ENCODE results near the gene PPP1R12B. TPM values are rescaled to one million over a fixed set of nuclear protein-coding genes. Genes with fewer than 3 reads are reported as not detected.
"Not testable (repeated sequence)": the region's sequence is repeated elsewhere in the genome, so short reads cannot be mapped to it uniquely, and the experiment has no call there.

PPP1R12B gene
- total RNA-seq, 1 donor from 2014 or later = 21.8 TPM

DNA sequence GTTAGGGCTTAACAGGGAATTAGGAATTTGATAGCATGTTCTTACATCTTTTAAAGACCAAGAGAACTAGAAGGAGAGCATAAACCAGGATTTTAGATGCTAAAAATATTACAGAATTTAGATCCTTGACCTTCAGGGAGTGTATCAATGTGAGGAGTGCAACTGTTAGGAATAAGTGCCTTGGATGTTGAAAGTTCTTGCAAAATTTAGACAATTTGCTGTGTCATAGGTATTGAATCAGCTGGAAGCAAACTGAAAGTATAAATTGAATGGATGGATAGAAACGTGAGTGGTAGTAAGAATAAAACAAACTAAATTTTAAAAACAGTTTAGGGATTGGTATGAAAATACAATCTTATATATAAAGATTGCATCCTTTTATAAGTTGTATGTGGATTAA, 27.7 kb downstream of the PPP1R12B start:
- peaks cover 2% of the 10 kb centered on the region for H3K9me3 Mint-ChIP-seq
- H3K4me1 Mint-ChIP-seq = no peaks in the 10 kb centered on the region
- Histone ChIP-seq H2AFZ (replicated peaks) (no peak overlapping the region), H3K27me3 (no peaks in the 10 kb centered on the region), H3F3A (ENCODE audit: low read depth) (no peaks in the 10 kb centered on the region), H4K20me1 (ENCODE audit: low read depth) (no peaks in the 10 kb centered on the region), H3K4me1 (no peaks in the 10 kb centered on the region), H3K27ac (no peak overlapping the region), H3K9ac (no peak overlapping the region), H3K4me2 (no peak overlapping the region), H3K4me3 (no peak overlapping the region), H3K79me2 (ENCODE audit: low read depth) (no peaks in the 10 kb centered on the region), H3K36me3 (no peaks in the 10 kb centered on the region), H3K9me3 (ENCODE audit: low read depth) (no peaks in the 10 kb centered on the region)
- H3K27me3 Mint-ChIP-seq (ENCODE audit: insufficient read depth, low read depth) = no peaks in the 10 kb centered on the region
- TF ChIP-seq, protein P1, sequence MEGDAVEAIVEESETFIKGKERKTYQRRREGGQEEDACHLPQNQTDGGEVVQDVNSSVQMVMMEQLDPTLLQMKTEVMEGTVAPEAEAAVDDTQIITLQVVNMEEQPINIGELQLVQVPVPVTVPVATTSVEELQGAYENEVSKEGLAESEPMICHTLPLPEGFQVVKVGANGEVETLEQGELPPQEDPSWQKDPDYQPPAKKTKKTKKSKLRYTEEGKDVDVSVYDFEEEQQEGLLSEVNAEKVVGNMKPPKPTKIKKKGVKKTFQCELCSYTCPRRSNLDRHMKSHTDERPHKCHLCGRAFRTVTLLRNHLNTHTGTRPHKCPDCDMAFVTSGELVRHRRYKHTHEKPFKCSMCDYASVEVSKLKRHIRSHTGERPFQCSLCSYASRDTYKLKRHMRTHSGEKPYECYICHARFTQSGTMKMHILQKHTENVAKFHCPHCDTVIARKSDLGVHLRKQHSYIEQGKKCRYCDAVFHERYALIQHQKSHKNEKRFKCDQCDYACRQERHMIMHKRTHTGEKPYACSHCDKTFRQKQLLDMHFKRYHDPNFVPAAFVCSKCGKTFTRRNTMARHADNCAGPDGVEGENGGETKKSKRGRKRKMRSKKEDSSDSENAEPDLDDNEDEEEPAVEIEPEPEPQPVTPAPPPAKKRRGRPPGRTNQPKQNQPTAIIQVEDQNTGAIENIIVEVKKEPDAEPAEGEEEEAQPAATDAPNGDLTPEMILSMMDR (IDR thresholded peaks at IDR 0.05) = no peak
- H3K27ac Mint-ChIP-seq = no peak overlapping the region
- peaks cover 6% of the 10 kb centered on the region for H3K36me3 Mint-ChIP-seq
- H3K4me3 Mint-ChIP-seq = no peak overlapping the region
- DNase-seq (ENCODE audit: low spot score) = no peak

DNA sequence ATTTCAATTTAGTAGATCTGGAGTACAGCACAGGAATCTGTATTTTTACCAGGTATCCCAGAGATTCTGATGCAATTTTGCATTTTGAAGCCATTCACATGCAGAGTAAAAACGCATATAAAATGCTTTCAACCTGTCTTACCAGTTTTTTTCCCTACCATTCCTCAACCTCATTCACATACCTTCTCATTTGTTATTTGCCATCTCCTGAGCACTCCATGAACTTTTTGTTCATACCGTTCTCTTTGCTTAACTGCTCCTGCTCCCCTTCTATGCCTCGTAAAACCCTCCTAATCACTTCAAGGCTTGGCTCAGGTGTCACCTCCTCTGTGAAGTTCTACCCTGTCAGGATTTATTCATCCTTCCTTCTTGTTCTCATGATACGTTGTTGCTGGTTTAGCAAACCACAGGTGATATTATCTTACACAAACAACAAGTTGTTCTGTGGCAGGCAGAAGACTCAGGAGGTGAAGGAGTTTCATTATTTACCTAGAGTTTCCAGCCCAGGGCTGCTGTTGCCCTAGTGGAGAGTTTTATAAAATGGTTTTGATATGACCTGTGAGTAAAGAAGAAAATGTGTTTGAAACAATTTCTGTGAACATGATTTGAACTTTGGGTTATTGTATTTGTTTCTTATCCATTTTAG, 31.5 kb downstream of the PPP1R12B start:
- not testable (repeated sequence) for H3F3A ChIP-seq (ENCODE audit: low read depth); H3K4me3 Mint-ChIP-seq; H3K9ac ChIP-seq; H3K4me3 ChIP-seq; H3K36me3 ChIP-seq; H3K36me3 Mint-ChIP-seq; H3K79me2 ChIP-seq (ENCODE audit: low read depth); H3K4me1 Mint-ChIP-seq; H4K20me1 ChIP-seq (ENCODE audit: low read depth); H3K27me3 Mint-ChIP-seq (ENCODE audit: insufficient read depth, low read depth); DNase-seq (ENCODE audit: low spot score); H3K4me2 ChIP-seq; H3K4me1 ChIP-seq; H3K27ac ChIP-seq; H3K27ac Mint-ChIP-seq; H3K9me3 Mint-ChIP-seq; H3K27me3 ChIP-seq; H2AFZ ChIP-seq (replicated peaks); H3K9me3 ChIP-seq (ENCODE audit: low read depth)
- TF ChIP-seq, protein P1 (IDR thresholded peaks at IDR 0.05) = peak; percentile 13

DNA sequence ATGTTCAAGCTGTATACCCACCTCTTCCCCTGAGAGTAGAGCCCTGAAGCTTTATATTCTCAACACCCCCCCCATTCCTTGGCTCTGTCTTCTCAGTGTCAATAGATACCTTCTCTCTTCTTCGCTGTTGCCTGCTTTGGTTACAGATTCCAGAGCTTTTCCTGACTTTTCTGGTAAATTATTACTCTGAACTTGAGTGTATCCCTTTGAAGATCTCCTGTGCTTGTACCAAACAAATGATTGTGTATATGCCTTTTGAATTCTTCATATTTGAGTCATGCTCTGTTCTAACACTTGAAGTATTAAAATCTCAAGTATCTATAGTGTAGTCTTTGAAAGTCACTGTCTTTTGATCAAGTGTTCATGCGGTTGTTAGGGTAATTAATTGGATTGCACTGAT, 32.0 kb downstream of the PPP1R12B start:
- H3K4me2 ChIP-seq; H3K27ac ChIP-seq; H3K27me3 ChIP-seq; H3K4me3 Mint-ChIP-seq; H3K79me2 ChIP-seq (ENCODE audit: low read depth); H3K27me3 Mint-ChIP-seq (ENCODE audit: insufficient read depth, low read depth); H3K4me1 Mint-ChIP-seq; H3K36me3 Mint-ChIP-seq; H3F3A ChIP-seq (ENCODE audit: low read depth); H3K4me1 ChIP-seq; H2AFZ ChIP-seq (replicated peaks); H3K9me3 ChIP-seq (ENCODE audit: low read depth); H3K36me3 ChIP-seq; H4K20me1 ChIP-seq (ENCODE audit: low read depth); H3K9me3 Mint-ChIP-seq; H3K9ac ChIP-seq; H3K4me3 ChIP-seq; DNase-seq (ENCODE audit: low spot score); H3K27ac Mint-ChIP-seq: not testable (repeated sequence)

DNA sequence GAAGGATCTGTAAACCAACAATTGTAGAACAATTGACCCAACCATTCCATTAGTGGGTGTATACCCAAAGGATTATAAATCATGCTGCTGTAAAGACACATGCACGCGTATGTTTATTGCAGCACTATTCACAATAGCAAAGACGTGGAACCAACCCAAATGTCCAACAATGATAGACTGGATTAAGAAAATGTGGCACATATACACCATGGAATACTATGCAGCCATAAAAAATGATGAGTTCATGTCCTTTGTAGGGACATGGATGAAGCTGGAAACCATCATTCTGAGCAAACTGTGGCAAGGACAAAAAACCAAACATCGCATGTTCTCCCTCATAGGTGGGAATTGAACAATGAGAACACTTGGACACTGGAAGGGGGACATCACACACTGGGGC, 33.4 kb downstream of the PPP1R12B start:
- not testable (repeated sequence) for H3K4me1 ChIP-seq; H3K27me3 Mint-ChIP-seq (ENCODE audit: insufficient read depth, low read depth); H3K9ac ChIP-seq; H3K4me3 ChIP-seq; H3K4me1 Mint-ChIP-seq; H3K27ac ChIP-seq; H3K4me2 ChIP-seq; H2AFZ ChIP-seq (replicated peaks); H3K9me3 ChIP-seq (ENCODE audit: low read depth); H3K27ac Mint-ChIP-seq; DNase-seq (ENCODE audit: low spot score); H3K27me3 ChIP-seq; H3K36me3 ChIP-seq; H3K79me2 ChIP-seq (ENCODE audit: low read depth); H3F3A ChIP-seq (ENCODE audit: low read depth); H3K9me3 Mint-ChIP-seq; H4K20me1 ChIP-seq (ENCODE audit: low read depth); H3K4me3 Mint-ChIP-seq; H3K36me3 Mint-ChIP-seq

DNA sequence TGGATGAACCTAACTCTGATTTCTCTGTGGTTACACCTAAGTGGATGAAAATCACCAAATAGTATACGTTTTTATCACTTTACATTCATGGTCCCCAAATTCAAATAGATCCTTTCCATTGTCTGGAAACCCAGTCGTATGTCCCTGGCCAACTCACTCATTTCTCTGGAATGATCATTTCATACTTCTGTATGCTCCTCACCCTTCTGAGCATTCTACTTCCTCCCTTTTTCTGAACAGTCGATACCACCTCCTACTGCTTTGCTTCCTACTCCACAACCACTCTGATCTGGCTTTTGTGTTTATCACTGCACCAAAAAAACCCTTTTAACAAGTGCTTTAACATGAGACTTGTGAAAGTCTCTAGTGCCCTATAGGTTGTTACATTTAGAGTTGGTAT, 47.3 kb downstream of the PPP1R12B start:
- H3K4me3 ChIP-seq; H3K4me1 Mint-ChIP-seq; H3K4me2 ChIP-seq; H2AFZ ChIP-seq (replicated peaks); H3K36me3 Mint-ChIP-seq; H3K9me3 ChIP-seq (ENCODE audit: low read depth); H3K27me3 Mint-ChIP-seq (ENCODE audit: insufficient read depth, low read depth); H3K27ac Mint-ChIP-seq; H3K4me1 ChIP-seq; H3K79me2 ChIP-seq (ENCODE audit: low read depth); H3K27me3 ChIP-seq; H3K27ac ChIP-seq; H3K36me3 ChIP-seq; DNase-seq (ENCODE audit: low spot score); H4K20me1 ChIP-seq (ENCODE audit: low read depth); H3K9me3 Mint-ChIP-seq; H3K9ac ChIP-seq; H3K4me3 Mint-ChIP-seq; H3F3A ChIP-seq (ENCODE audit: low read depth): not testable (repeated sequence)

All from neural progenitor cell (in vitro differentiated cells).